CD14-positive monocyte (primary cell): ENCODE results near the gene DGKA. TPM values are rescaled to one million over a fixed set of nuclear protein-coding genes. Genes with fewer than 3 reads are reported as not detected.
"Not testable (repeated sequence)": the region's sequence is repeated elsewhere in the genome, so short reads cannot be mapped to it uniquely, and the experiment has no call there.

ENCODE experiments used
- DNase-seq, 3 donors: peaks; one replicate each; pipeline ENCODE4 v3.0.0-alpha.2; 2011 to 2022
- H2AFZ ChIP-seq: 2 replicates; pipeline ENCODE4 v1.6.0; 2012; ENCODE audit warnings: mild to moderate bottlenecking, low read depth, low read length, inconsistent platforms; ENCODE audit not compliant: insufficient read depth, poor library complexity, severe bottlenecking
- H3K27ac ChIP-seq, 2 donors: 1 replicate in 1 of 2; 2 replicates in 1 of 2; pipeline ENCODE4 v1.5.1; 2012 to 2013; ENCODE audit warnings: low read length in 2 of 2, control low read depth in 1 of 2, inconsistent platforms in 1 of 2, low read depth in 1 of 2, mild to moderate bottlenecking in 1 of 2
- H3K27me3 ChIP-seq, 2 donors: one replicate each; pipeline versions ENCODE4 v1.6.0 to v1.6.1; 2011 to 2013; ENCODE audit warnings: low read length in 2 of 2; ENCODE audit not compliant: control insufficient read depth in 2 of 2, insufficient read depth in 2 of 2
- H3K36me3 ChIP-seq, 2 donors: replicated peaks in 1 of 2; 1 replicate in 1 of 2; 2 replicates in 1 of 2; pipeline versions ENCODE4 v1.5.1 to v1.6.1; 2012 to 2013; ENCODE audit warnings: low read length in 2 of 2, control low read depth in 1 of 2, inconsistent platforms in 1 of 2, mild to moderate bottlenecking in 1 of 2; ENCODE audit not compliant: insufficient read depth in 2 of 2, control insufficient read depth in 1 of 2
- H3K4me1 ChIP-seq, 2 donors: 1 replicate in 1 of 2; 2 replicates in 1 of 2; pipeline versions ENCODE4 v1.5.1 to v1.6.1; 2012 to 2013; ENCODE audit warnings: low read length in 2 of 2, control low read depth in 1 of 2, inconsistent platforms in 1 of 2, mild to moderate bottlenecking in 1 of 2, moderate library complexity in 1 of 2; ENCODE audit not compliant: insufficient read depth in 2 of 2, control insufficient read depth in 1 of 2
- H3K4me2 ChIP-seq: replicated peaks from 2 replicates; pipeline ENCODE3; 2012; ENCODE audit warnings: low read length, moderate library complexity, mild to moderate bottlenecking; ENCODE audit not compliant: poor library complexity, severe bottlenecking; ENCODE audit errors: extremely low read depth
- H3K4me3 ChIP-seq, 3 experiments: fragments of 200-600 bp in 1 of 3; sonication (generic) in 1 of 3; replicated peaks in 1 of 3; 1 replicate in 2 of 3; 2 replicates in 1 of 3; pipeline ENCODE4 v1.5.1; 2011 to 2013; ENCODE audit warnings: low read length in 3 of 3, mild to moderate bottlenecking in 3 of 3, control low read depth in 2 of 3, low read depth in 2 of 3, inconsistent platforms in 1 of 3, moderate library complexity in 1 of 3
- H3K79me2 ChIP-seq: 2 replicates; pipeline ENCODE4 v1.6.0; 2012; ENCODE audit warnings: mild to moderate bottlenecking, control low read depth, inconsistent platforms, low read length, moderate library complexity; ENCODE audit not compliant: insufficient read depth
- H3K9ac ChIP-seq: 2 replicates; pipeline ENCODE4 v1.6.0; 2017; ENCODE audit warnings: low read length, mild to moderate bottlenecking; ENCODE audit not compliant: insufficient read depth, poor library complexity, severe bottlenecking
- H3K9me3 ChIP-seq, 2 donors: replicated peaks in 1 of 2; 1 replicate in 1 of 2; 2 replicates in 1 of 2; pipeline versions ENCODE4 v1.5.1 to v1.6.1; 2012 to 2013; ENCODE audit warnings: low read length in 2 of 2, control low read depth in 1 of 2; ENCODE audit not compliant: control insufficient read depth in 1 of 2, insufficient read depth in 1 of 2
- H4K20me1 ChIP-seq: 2 replicates; pipeline ENCODE4 v1.6.0; 2012; ENCODE audit warnings: mild to moderate bottlenecking, low read length, control low read depth, moderate library complexity; ENCODE audit not compliant: insufficient read depth
- H3K27ac Mint-ChIP-seq, 7 donors: one replicate each; pipeline ENCODE4 v1.8.0; 2020; ENCODE audit warnings: mild to moderate bottlenecking in 7 of 7, mixed read lengths in 7 of 7, moderate library complexity in 6 of 7, inconsistent platforms in 2 of 7
- H3K27me3 Mint-ChIP-seq, 3 donors: one replicate each; pipeline ENCODE4 v1.8.0; 2021 to 2022; ENCODE audit warnings: low read depth in 3 of 3, mild to moderate bottlenecking in 3 of 3, mixed read lengths in 3 of 3, moderate library complexity in 3 of 3, inconsistent platforms in 1 of 3
- H3K36me3 Mint-ChIP-seq, 2 donors: one replicate each; pipeline ENCODE4 v1.8.0; 2020; ENCODE audit warnings: mixed read lengths in 2 of 2, inconsistent platforms in 1 of 2, mild to moderate bottlenecking in 1 of 2
- H3K4me1 Mint-ChIP-seq: one replicate; pipeline ENCODE4 v1.8.0; 2020; ENCODE audit warnings: mild to moderate bottlenecking, mixed read lengths
- H3K4me3 Mint-ChIP-seq, 2 donors: one replicate each; pipeline ENCODE4 v1.8.0; 2020; ENCODE audit warnings: mild to moderate bottlenecking in 2 of 2, mixed read lengths in 2 of 2, moderate library complexity in 1 of 2
- H3K9me3 Mint-ChIP-seq, 7 donors: one replicate each; pipeline ENCODE4 v1.8.0; 2020 to 2022; ENCODE audit warnings: mixed read lengths in 7 of 7, mild to moderate bottlenecking in 6 of 7, moderate library complexity in 6 of 7, inconsistent platforms in 2 of 7
- WGBS: methylation state at CpG from one replicate; pipeline ENCODE4 v1.1.5; 2013; ENCODE audit warnings: missing lambda C conversion rate; ENCODE audit not compliant: insufficient coverage; 5-methylcytosine and 5-hydroxymethylcytosine counted together
- intact Hi-C, 2 donors: fragments of 100-400 bp; cut with micrococcal nuclease; formaldehyde crosslinking; loops; one replicate each; pipeline versions ENCODE4 v1.15.0 to v1.15.1; 2023
- polyA plus RNA-seq, 3 donors: library from polyadenylated mRNA; depleted of rRNA in 1 of 3; unstranded in 2 of 3; stranded (reverse) in 1 of 3; fragments of 300-500 nt in 2 of 3; fragments of >200 nt in 1 of 3; fragmentation: Illumina TruSeq in 2 of 3; gene quantifications; 1 replicate in 2 of 3; 2 replicates in 1 of 3; pipeline ENCODE4 v1.2.3, GENCODE V29; 2012 to 2021
- TF ChIP-seq, protein P1 (sequence below): fragments of 200-600 bp; IDR thresholded peaks from one replicate; pipeline ENCODE4 v1.8.0; 2022; ENCODE audit warnings: antibody characterized with exemption, mild to moderate bottlenecking

DGKA gene
- polyA plus RNA-seq, 3 donors: 16.0 to 99.1 (median 21.4) TPM

DNA sequence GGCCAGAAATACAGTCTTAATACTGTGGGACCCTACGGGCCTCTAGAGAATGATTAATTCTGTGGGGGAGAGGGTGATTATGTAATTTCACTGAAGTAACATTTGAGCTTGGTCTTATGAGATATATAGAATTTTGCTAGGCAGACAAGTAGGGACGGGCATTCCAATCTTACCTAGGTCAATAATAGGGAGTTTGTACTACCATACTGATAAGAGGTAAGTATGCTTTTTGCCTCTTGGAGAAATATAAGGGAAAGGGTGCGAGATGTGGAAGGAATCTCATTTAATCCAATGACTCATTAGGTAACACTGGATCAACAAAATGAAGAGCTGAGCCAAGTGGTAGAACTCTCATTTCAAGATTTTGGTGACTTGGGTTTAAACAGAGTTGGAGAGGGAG is 48.1 kb downstream of the DGKA start:
- no peaks in the 10 kb centered on the region for H3K27me3 ChIP-seq
- peaks cover 25 to 50% of the 10 kb centered on the region in 2 donors for H3K36me3 Mint-ChIP-seq
- TF ChIP-seq, protein P1, sequence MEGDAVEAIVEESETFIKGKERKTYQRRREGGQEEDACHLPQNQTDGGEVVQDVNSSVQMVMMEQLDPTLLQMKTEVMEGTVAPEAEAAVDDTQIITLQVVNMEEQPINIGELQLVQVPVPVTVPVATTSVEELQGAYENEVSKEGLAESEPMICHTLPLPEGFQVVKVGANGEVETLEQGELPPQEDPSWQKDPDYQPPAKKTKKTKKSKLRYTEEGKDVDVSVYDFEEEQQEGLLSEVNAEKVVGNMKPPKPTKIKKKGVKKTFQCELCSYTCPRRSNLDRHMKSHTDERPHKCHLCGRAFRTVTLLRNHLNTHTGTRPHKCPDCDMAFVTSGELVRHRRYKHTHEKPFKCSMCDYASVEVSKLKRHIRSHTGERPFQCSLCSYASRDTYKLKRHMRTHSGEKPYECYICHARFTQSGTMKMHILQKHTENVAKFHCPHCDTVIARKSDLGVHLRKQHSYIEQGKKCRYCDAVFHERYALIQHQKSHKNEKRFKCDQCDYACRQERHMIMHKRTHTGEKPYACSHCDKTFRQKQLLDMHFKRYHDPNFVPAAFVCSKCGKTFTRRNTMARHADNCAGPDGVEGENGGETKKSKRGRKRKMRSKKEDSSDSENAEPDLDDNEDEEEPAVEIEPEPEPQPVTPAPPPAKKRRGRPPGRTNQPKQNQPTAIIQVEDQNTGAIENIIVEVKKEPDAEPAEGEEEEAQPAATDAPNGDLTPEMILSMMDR: no peak
- no peak overlapping the region for H3K4me2 ChIP-seq
- H3K79me2 ChIP-seq: peaks cover 57% of the 10 kb centered on the region
- H3K9me3 Mint-ChIP-seq: peaks cover 0 to 3% (median 0%) of the 10 kb centered on the region in 7 donors
- H3K9ac ChIP-seq: no peak overlapping the region
- H3K27me3 Mint-ChIP-seq: peaks cover 0 to 2% (median 0%) of the 10 kb centered on the region in 3 donors
- H3K36me3 ChIP-seq: peaks cover 11 to 25% of the 10 kb centered on the region in 2 donors
- intact Hi-C loops: loop anchor here in 1 of 2 donors (10.0 kb wide), 1 partner anchor 136 kb away; the partner anchor contains the start of genes RPL41 and ZC3H10
- peaks cover 39% of the 10 kb centered on the region for H3K4me1 Mint-ChIP-seq
- no peak overlapping the region for H2AFZ ChIP-seq
- no peaks in the 10 kb centered on the region for H3K9me3 ChIP-seq
- DNase-seq: no peak
- no peak overlapping the region for H3K4me3 Mint-ChIP-seq
- H3K4me1 ChIP-seq: peaks cover 24 to 45% of the 10 kb centered on the region in 2 donors
- H3K27ac ChIP-seq: no peak overlapping the region
- H3K27ac Mint-ChIP-seq: peak overlapping the region in 1 of 7 donors; percentile 28
- H4K20me1 ChIP-seq: peaks cover 37% of the 10 kb centered on the region
- no peak overlapping the region for H3K4me3 ChIP-seq
- WGBS: 64% methylated on average over 2 of the region's 3 CpGs

GRCh38 chr12:55981882-55982281 is 50.9 kb downstream of the DGKA start:
- Histone ChIP-seq H3K4me1 (peaks cover 19 to 46% of the 10 kb centered on the region in 2 donors), H3K36me3 (peaks cover 18 to 50% of the 10 kb centered on the region in 2 donors), H4K20me1 (peaks cover 37% of the 10 kb centered on the region), H3K79me2 (peaks cover 29% of the 10 kb centered on the region)
- DNase-seq, H3K27me3 ChIP-seq, H3K4me3 ChIP-seq, intact Hi-C loops, H3K9me3 Mint-ChIP-seq, H3K9ac ChIP-seq, H3K27ac Mint-ChIP-seq, H3K4me2 ChIP-seq, H3K4me3 Mint-ChIP-seq, H3K27me3 Mint-ChIP-seq, H2AFZ ChIP-seq, H3K9me3 ChIP-seq, H3K27ac ChIP-seq: not testable (repeated sequence)
- Mint-ChIP-seq H3K4me1 (peaks cover 42% of the 10 kb centered on the region), H3K36me3 (peaks cover 34 to 68% of the 10 kb centered on the region in 2 donors)
- 90% methylated on average over 2 of the region's 5 CpGs for WGBS
